OCI-LY1 (cell line): ENCODE data around the gene GOSR2.

Experiments
- H2AFZ ChIP-seq: fragments of 200-600 bp; sonication (generic), shearing (Covaris generic); 2 replicates; pipeline ENCODE4 v1.6.0; 2014; ENCODE audit warnings: antibody characterized with exemption, mild to moderate bottlenecking, low read length
- H3F3A ChIP-seq: fragments of 200-600 bp; sonication (generic), shearing (Covaris generic); 2 replicates; pipeline ENCODE4 v1.6.0; 2014; ENCODE audit warnings: mild to moderate bottlenecking, antibody characterized with exemption, low read length, moderate library complexity; ENCODE audit not compliant: insufficient read depth
- H3K27ac ChIP-seq: fragments of 200-600 bp; sonication (generic); 2 replicates; pipeline ENCODE4 v1.5.1; 2014; ENCODE audit warnings: low read length, mixed run types, mild to moderate bottlenecking, low read depth; ENCODE audit not compliant: poor library complexity, severe bottlenecking
- H3K27me3 ChIP-seq: fragments of 200-600 bp; sonication (generic); 2 replicates; pipeline ENCODE4 v1.6.0; 2014; ENCODE audit warnings: antibody characterized with exemption, mild to moderate bottlenecking, low read length, moderate library complexity; ENCODE audit not compliant: insufficient read depth
- H3K36me3 ChIP-seq: fragments of 200-600 bp; sonication (generic); 2 replicates; pipeline ENCODE4 v1.6.1; 2014; ENCODE audit warnings: mild to moderate bottlenecking, antibody characterized with exemption, low read length, moderate library complexity, mixed read lengths; ENCODE audit not compliant: insufficient read depth
- H3K4me1 ChIP-seq: fragments of 200-600 bp; sonication (generic); 2 replicates; pipeline ENCODE4 v1.5.1; 2014; ENCODE audit warnings: mild to moderate bottlenecking, low read length, moderate library complexity; ENCODE audit not compliant: insufficient read depth, severe bottlenecking
- H3K4me2 ChIP-seq: fragments of 200-600 bp; sonication (generic), shearing (Covaris generic); 2 replicates; pipeline ENCODE4 v1.6.1; 2014; ENCODE audit warnings: low read length
- H3K4me3 ChIP-seq: fragments of 200-600 bp; sonication (generic); 2 replicates; pipeline ENCODE4 v1.5.1; 2014; ENCODE audit warnings: low read length, low read depth, mild to moderate bottlenecking, mixed read lengths; ENCODE audit not compliant: poor library complexity, severe bottlenecking
- H3K79me2 ChIP-seq: fragments of 200-600 bp; shearing (Covaris generic); 2 replicates; pipeline ENCODE4 v1.6.1; 2016; ENCODE audit warnings: mixed run types, low read length, mixed read lengths; ENCODE audit not compliant: insufficient read depth
- H3K9ac ChIP-seq: fragments of 200-600 bp; sonication (generic), shearing (Covaris generic); 2 replicates; pipeline ENCODE4 v1.6.1; 2014; ENCODE audit warnings: mild to moderate bottlenecking, low read length, mixed read lengths
- H3K9me2 ChIP-seq: fragments of 200-600 bp; sonication (generic), shearing (Covaris generic); 2 replicates; pipeline ENCODE4 v1.6.1; 2014; ENCODE audit warnings: low read depth, mild to moderate bottlenecking, low read length, mixed read lengths
- H3K9me3 ChIP-seq: fragments of 200-600 bp; shearing (Covaris generic); 2 replicates; pipeline ENCODE4 v1.6.1; 2014; ENCODE audit warnings: low read length, mixed read lengths
- H4K20me1 ChIP-seq: fragments of 200-600 bp; sonication (generic), shearing (Covaris generic); 2 replicates; pipeline ENCODE4 v1.6.0; 2016; ENCODE audit warnings: mild to moderate bottlenecking, low read length; ENCODE audit not compliant: insufficient read depth
- CTCF ChIP-seq: fragments of 200-600 bp; sonication (generic), shearing (Covaris generic); IDR thresholded peaks from 2 replicates; pipeline ENCODE4 v1.5.1; 2017; ENCODE audit warnings: mild to moderate bottlenecking, antibody characterized with exemption, low read length, moderate library complexity, mixed read lengths
- EZH2 ChIP-seq: fragments of 200-600 bp; sonication (generic), shearing (Covaris generic); IDR thresholded peaks from 2 replicates; pipeline ENCODE4 v1.8.0; 2017; ENCODE audit warnings: borderline replicate concordance, mixed run types, mild to moderate bottlenecking, antibody characterized with exemption, low read length, moderate library complexity, mixed read lengths

The GOSR2 gene

GRCh38 chr17:46922804-46923635, at the start of gene GOSR2:
Gene GOSR2, plus strand, starts transcription at chr17:46923160. Its CDS starts 33 bp downstream, at chr17:46923193.
- Histone ChIP-seq H3K27me3 (no peaks in the 10 kb centered on the region), H3K36me3 (no peaks in the 10 kb centered on the region), H4K20me1 (no peaks in the 10 kb centered on the region), H3K4me1 (peaks cover 20% of the 10 kb centered on the region), H3K4me2 (peak within 1 kb of the TSS; percentile 88), H3K9me3 (no peaks in the 10 kb centered on the region), H3F3A (no peaks in the 10 kb centered on the region), H3K27ac (peak within 1 kb of the TSS; percentile 64), H2AFZ (peak within 1 kb of the TSS; percentile 85), H3K9me2 (no peaks in the 10 kb centered on the region), H3K79me2 (peaks cover 45% of the 10 kb centered on the region), H3K4me3 (peak within 1 kb of the TSS; percentile 91), H3K9ac (peak within 1 kb of the TSS; percentile 86)
- TF ChIP-seq EZH2 (no peak), CTCF (no peak)

GRCh38 chr17:46873941-46874645, 48.9 kb upstream of the GOSR2 start:
- no peaks in the 10 kb centered on the region for H3K9me2 ChIP-seq
- H3K36me3 ChIP-seq = no peaks in the 10 kb centered on the region
- no peaks in the 10 kb centered on the region for H3K4me1 ChIP-seq
- H3K27me3 ChIP-seq = no peaks in the 10 kb centered on the region
- no peaks in the 10 kb centered on the region for H4K20me1 ChIP-seq
- H2AFZ ChIP-seq = no peak overlapping the region
- H3K9me3 ChIP-seq = no peaks in the 10 kb centered on the region
- H3K79me2 ChIP-seq = no peaks in the 10 kb centered on the region
- no peaks in the 10 kb centered on the region for H3F3A ChIP-seq
- no peak overlapping the region for H3K27ac ChIP-seq
- H3K4me3 ChIP-seq = no peak overlapping the region
- TF ChIP-seq EZH2 = no peak
- no peak for TF ChIP-seq CTCF
- no peak overlapping the region for H3K9ac ChIP-seq
- no peak overlapping the region for H3K4me2 ChIP-seq

GRCh38 chr17:46874906-46875305, 48.1 kb upstream of the GOSR2 start:
- Histone ChIP-seq H3K4me3 (no peak overlapping the region), H3K9me2 (no peaks in the 10 kb centered on the region), H3K9me3 (no peaks in the 10 kb centered on the region), H3K27me3 (no peaks in the 10 kb centered on the region), H3F3A (no peaks in the 10 kb centered on the region), H3K79me2 (no peaks in the 10 kb centered on the region), H3K4me2 (no peak overlapping the region; the same call in 1 of the 2 replicates), H3K27ac (no peak overlapping the region), H3K36me3 (no peaks in the 10 kb centered on the region), H2AFZ (no peak overlapping the region), H4K20me1 (no peaks in the 10 kb centered on the region), H3K9ac (no peak overlapping the region), H3K4me1 (no peaks in the 10 kb centered on the region)
- TF ChIP-seq CTCF (peak; percentile 9; the same call in 1 of the 2 replicates), EZH2 (no peak)
